BE2C (cell line): Measurements from ENCODE around the gene EARS2.

Source experiments
- DNase-seq: peaks from one replicate; pipeline ENCODE4 v3.0.0-alpha.2; 2020
- H3K27me3 ChIP-seq: fragments of 250-450 bp; sonication (Bioruptor Pico); 2 replicates; pipeline ENCODE4 v1.5.1; 2020; ENCODE audit warnings: mild to moderate bottlenecking
- H3K36me3 ChIP-seq: fragments of 250-450 bp; sonication (Bioruptor Pico); 2 replicates; pipeline ENCODE4 v1.5.1; 2020; ENCODE audit warnings: mild to moderate bottlenecking
- H3K4me1 ChIP-seq: fragments of 250-450 bp; sonication (Bioruptor Pico); 2 replicates; pipeline ENCODE4 v1.5.1; 2020
- H3K4me3 ChIP-seq: 2 replicates; pipeline ENCODE4 v1.5.1; 2011; ENCODE audit warnings: low read depth, low read length
- H3K9me3 ChIP-seq: fragments of 250-450 bp; sonication (Bioruptor Pico); 2 replicates; pipeline ENCODE4 v1.5.1; 2020
- TF ChIP-seq, protein P1 (sequence below): IDR thresholded peaks from 2 replicates; pipeline ENCODE4 v1.5.1; 2012; ENCODE audit warnings: mild to moderate bottlenecking, low read depth, low read length

Gene EARS2

DNA sequence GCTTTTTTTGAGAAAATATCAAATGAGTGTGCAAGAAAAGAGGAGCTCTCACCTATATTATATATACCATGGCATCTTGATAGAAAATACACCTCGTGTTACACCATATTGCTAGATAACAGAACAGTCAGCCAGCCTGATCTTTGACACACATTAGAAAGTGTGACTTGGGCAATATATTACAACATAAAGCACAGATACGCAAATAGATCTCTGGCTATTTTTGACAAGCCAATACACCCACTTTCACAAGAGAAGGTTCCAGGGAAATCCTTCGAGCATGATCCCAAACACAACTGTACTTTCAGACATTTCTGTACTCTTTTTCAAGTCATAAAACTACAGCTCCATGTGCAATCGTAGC, 56.3 kb downstream of the EARS2 start:
- peaks cover 10% of the 10 kb centered on the region for H3K4me1 ChIP-seq
- TF ChIP-seq, protein P1, sequence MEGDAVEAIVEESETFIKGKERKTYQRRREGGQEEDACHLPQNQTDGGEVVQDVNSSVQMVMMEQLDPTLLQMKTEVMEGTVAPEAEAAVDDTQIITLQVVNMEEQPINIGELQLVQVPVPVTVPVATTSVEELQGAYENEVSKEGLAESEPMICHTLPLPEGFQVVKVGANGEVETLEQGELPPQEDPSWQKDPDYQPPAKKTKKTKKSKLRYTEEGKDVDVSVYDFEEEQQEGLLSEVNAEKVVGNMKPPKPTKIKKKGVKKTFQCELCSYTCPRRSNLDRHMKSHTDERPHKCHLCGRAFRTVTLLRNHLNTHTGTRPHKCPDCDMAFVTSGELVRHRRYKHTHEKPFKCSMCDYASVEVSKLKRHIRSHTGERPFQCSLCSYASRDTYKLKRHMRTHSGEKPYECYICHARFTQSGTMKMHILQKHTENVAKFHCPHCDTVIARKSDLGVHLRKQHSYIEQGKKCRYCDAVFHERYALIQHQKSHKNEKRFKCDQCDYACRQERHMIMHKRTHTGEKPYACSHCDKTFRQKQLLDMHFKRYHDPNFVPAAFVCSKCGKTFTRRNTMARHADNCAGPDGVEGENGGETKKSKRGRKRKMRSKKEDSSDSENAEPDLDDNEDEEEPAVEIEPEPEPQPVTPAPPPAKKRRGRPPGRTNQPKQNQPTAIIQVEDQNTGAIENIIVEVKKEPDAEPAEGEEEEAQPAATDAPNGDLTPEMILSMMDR = no peak
- no peak overlapping the region for H3K4me3 ChIP-seq
- no peaks in the 10 kb centered on the region; the same call in 1 of the 2 replicates for H3K9me3 ChIP-seq
- peaks cover 20% of the 10 kb centered on the region for H3K36me3 ChIP-seq
- DNase-seq = no peak
- H3K27me3 ChIP-seq = no peaks in the 10 kb centered on the region

DNA sequence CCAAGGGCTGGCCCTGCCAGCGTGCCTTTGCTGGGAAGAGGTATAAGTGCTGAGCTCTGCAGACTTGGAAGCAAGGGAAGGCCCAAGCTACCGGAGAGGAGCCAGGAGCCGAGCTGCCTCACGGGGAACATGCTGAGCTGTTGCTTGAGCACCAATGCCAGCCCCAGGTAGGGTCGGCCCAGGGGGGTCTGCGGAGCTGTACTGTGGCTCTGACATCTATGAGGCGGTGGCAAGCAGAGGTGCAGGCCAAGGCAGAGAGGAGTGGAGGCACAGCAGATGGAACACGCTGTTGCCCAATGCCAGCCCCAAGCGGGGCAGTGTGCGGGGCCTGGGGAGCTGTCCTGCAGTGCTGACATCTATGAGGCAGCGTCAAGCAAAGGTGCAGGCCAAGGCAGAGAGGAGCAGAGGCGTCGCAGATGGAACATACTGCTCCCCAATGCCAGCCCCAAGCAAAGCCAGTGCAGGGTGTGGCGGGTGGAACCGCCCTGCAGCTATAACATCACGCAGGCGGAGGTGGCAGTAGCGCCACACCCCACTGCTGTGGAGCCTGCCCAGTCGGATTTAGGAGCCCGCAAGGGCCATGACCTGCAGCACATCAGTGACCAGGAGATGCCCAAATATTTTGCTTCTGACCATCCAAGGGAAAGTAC, 56.8 kb downstream of the EARS2 start:
- Histone ChIP-seq H3K9me3 (no peaks in the 10 kb centered on the region; the same call in 1 of the 2 replicates), H3K27me3 (no peaks in the 10 kb centered on the region), H3K4me3 (no peak overlapping the region), H3K36me3 (peaks cover 25% of the 10 kb centered on the region), H3K4me1 (peaks cover 10% of the 10 kb centered on the region)
- no peak for DNase-seq
- TF ChIP-seq, protein P1 = no peak

DNA sequence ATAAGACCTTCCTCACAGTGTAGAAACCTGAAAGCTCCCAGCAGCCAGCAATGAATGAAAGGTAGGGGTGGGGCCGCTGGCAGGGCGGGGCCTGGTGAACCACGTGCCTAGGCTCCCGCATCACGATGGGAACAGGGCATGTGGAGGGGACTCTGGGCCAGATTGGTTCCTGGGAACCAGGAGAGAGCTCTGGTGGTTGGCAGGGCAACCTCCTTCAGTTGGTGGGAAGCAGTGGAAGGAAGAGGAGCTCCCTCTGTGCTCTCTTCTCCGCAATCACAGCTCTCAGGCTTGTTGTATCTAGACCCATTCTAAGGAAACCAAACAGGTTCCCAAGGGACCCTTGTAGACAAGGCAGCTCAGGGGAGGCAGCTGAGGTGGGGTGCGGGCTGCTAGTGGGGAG, 57.3 kb downstream of the EARS2 start:
- DNase-seq = no peak
- TF ChIP-seq, protein P1 = no peak

DNA sequence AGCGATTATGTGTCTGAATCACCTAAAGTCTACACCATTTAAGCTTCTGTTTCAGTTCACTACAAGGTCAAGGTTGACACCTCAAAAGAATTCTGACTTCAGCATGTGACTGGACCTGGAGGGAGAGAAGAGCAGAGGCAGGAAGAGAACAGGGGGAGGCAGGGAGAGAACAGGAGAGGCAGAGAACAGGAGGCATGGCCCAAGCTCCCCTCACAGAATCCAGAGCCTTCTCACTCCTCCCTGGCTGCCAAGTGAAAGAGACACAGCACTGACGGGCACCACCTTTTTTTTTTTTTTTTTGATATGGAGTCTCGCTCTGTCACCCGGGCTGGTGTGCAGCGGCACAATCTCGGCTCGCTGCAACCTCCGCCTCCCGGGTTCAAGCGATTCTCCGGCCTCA, 58.3 kb downstream of the EARS2 start:
- H3K27me3 ChIP-seq = no peaks in the 10 kb centered on the region
- H3K9me3 ChIP-seq = no peaks in the 10 kb centered on the region; the same call in 1 of the 2 replicates
- H3K4me1 ChIP-seq = no peaks in the 10 kb centered on the region
- TF ChIP-seq, protein P1 = no peak
- no peak for DNase-seq
- H3K4me3 ChIP-seq = no peak overlapping the region
- H3K36me3 ChIP-seq = peaks cover 32% of the 10 kb centered on the region

More for the DNA sequence above, 57.3 kb downstream of the EARS2 start:
- H3K27me3 ChIP-seq = no peaks in the 10 kb centered on the region
- no peak overlapping the region for H3K4me3 ChIP-seq
- H3K36me3 ChIP-seq = peaks cover 28% of the 10 kb centered on the region
- no peaks in the 10 kb centered on the region; the same call in 1 of the 2 replicates for H3K9me3 ChIP-seq
- peaks cover 7% of the 10 kb centered on the region for H3K4me1 ChIP-seq

DNA sequence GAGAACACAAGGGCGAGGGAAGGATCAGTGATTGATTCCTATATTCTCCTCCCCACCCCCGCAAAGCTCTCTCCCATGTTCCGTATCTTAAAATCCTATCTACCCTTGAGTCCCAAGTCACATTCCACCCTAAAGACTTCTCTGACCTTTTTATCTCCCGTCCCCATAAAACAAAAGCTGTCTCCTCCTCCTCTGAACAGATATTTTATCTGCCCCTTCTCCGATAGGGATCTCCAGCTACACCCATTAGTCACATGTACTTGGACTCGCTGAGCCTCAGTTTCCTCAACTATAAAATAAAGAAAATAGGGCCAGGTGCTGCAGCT, 59.6 kb downstream of the EARS2 start:
- Histone ChIP-seq H3K36me3 (peaks cover 45% of the 10 kb centered on the region), H3K4me3 (no peak overlapping the region), H3K9me3 (no peaks in the 10 kb centered on the region; the same call in 1 of the 2 replicates), H3K27me3 (no peaks in the 10 kb centered on the region), H3K4me1 (no peaks in the 10 kb centered on the region)
- TF ChIP-seq, protein P1 = no peak
- no peak for DNase-seq

DNA sequence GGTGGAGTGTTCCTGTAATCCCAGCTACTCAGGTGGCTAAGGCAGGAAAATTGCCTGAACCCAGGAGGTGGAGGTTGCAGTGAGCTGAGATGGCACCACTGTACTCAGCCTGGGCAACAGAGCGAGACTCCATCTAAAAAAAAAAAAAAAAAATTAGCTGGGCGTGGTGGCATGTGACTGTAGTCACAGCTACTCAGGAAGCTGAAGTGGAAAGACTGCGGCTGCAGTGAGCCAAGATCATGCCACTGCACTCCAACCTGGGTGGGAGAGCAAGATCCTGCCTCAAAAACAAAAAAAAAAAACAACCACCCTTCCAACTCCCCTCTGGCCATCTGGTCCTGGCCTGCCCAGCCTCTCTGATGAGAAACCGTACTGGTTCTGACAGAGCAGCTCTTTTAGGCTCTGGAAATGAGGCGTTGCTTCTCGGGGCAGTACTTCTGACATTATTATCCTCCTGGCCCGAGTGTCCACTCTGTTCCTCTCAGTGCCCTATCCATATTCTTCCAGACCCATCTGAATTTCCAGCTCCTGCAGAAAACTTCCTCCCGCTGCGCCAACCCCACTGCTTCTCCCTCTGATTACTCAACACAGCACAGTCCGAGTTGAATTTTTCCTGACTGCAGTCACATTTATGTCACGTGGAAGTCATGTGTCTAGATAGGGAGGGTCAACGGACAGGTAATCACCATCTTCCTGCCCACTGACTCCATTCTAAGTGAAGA, 60.2 kb downstream of the EARS2 start:
- Histone ChIP-seq H3K36me3 (peaks cover 50% of the 10 kb centered on the region), H3K4me3 (no peak overlapping the region), H3K27me3 (no peaks in the 10 kb centered on the region), H3K4me1 (no peaks in the 10 kb centered on the region), H3K9me3 (no peaks in the 10 kb centered on the region; the same call in 1 of the 2 replicates)
- TF ChIP-seq, protein P1 = no peak
- DNase-seq = no peak
